WERI-Rb-1 (cell line): Measurements from ENCODE around the gene RNASEH2A.

ENCODE experiments used
- DNase-seq: peaks from one replicate; pipeline ENCODE4 v3.0.0-alpha.2; 2020
- H3K27ac ChIP-seq: fragments of 250-450 bp; sonication (Bioruptor Pico); 2 replicates; pipeline ENCODE4 v1.5.1; 2020; ENCODE audit warnings: mild to moderate bottlenecking, moderate library complexity
- H3K27me3 ChIP-seq: fragments of 250-450 bp; sonication (Bioruptor Pico); 2 replicates; pipeline ENCODE4 v1.5.1; 2021; ENCODE audit warnings: mild to moderate bottlenecking, low read depth, moderate library complexity; ENCODE audit not compliant: insufficient read depth, severe bottlenecking
- H3K36me3 ChIP-seq: fragments of 250-450 bp; sonication (Bioruptor Pico); 2 replicates; pipeline ENCODE4 v1.5.1; 2020; ENCODE audit warnings: mild to moderate bottlenecking, moderate library complexity
- H3K4me3 ChIP-seq: 2 replicates; pipeline ENCODE4 v1.5.1; 2011; ENCODE audit warnings: low read depth, mild to moderate bottlenecking, control low read depth, low read length
- H3K9me3 ChIP-seq: fragments of 250-450 bp; sonication (Bioruptor Pico); 2 replicates; pipeline ENCODE4 v1.5.1; 2021; ENCODE audit warnings: mild to moderate bottlenecking, moderate library complexity; ENCODE audit not compliant: severe bottlenecking
- TF ChIP-seq, protein P1 (sequence below): IDR thresholded peaks from 2 replicates; pipeline ENCODE4 v1.5.1; 2011; ENCODE audit warnings: low read depth, mild to moderate bottlenecking, control low read depth, inconsistent platforms, low read length

RNASEH2A gene

DNA sequence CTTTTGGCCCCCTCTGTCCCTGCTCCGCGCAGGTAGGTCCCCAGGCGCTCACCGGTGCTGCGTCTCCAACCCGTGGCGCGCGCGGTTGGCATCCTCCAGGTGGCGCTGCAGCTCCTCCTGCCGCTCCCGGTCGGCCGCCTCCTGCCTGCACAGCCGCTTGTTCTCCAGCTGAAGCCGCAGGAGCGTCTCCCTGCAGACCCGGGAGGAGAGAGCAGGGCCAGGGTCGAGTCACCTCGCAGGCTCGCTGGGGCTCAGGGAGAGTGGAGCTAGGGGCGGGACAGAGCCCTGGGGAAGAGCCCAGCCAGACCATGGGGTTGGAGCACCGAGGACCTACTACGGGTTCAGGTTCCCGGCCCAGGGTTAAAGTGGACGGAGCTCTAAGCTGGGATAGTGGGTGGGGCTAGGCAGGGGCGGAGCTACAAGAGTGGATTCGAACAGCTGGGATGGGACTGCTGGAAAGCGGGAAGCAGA is 40.3 kb upstream of the RNASEH2A start:
- Histone ChIP-seq H3K27me3 (no peaks in the 10 kb centered on the region), H3K9me3 (no peaks in the 10 kb centered on the region), H3K4me3 (peak overlapping the region; percentile 60), H3K36me3 (peaks cover 46% of the 10 kb centered on the region), H3K27ac (peak overlapping the region; percentile 71)
- TF ChIP-seq, protein P1, sequence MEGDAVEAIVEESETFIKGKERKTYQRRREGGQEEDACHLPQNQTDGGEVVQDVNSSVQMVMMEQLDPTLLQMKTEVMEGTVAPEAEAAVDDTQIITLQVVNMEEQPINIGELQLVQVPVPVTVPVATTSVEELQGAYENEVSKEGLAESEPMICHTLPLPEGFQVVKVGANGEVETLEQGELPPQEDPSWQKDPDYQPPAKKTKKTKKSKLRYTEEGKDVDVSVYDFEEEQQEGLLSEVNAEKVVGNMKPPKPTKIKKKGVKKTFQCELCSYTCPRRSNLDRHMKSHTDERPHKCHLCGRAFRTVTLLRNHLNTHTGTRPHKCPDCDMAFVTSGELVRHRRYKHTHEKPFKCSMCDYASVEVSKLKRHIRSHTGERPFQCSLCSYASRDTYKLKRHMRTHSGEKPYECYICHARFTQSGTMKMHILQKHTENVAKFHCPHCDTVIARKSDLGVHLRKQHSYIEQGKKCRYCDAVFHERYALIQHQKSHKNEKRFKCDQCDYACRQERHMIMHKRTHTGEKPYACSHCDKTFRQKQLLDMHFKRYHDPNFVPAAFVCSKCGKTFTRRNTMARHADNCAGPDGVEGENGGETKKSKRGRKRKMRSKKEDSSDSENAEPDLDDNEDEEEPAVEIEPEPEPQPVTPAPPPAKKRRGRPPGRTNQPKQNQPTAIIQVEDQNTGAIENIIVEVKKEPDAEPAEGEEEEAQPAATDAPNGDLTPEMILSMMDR: peak; percentile 87
- DNase-seq: peak; percentile 92

DNA sequence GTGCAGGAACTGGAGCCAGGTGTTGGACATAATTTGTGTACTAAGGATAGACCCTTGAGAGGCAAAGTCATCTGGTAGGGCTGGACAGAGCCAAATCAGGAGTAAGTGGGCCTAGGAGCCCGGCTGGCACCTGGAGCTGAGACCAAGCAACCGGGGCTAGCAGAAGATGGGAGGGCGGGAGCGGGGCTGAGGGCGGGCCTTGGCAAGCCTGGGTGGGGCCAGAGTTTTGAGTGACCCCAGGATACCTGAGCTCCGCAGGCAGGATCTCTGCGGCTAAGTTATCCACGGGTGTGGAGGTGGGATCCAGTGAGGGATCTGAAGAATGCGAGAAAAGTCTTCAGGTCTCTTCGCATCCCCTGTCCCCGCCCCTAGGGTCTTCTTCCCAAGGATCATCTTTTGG is 39.2 kb upstream of the RNASEH2A start:
- Histone ChIP-seq H3K27ac (no peak overlapping the region), H3K36me3 (peaks cover 46% of the 10 kb centered on the region), H3K9me3 (no peaks in the 10 kb centered on the region), H3K4me3 (no peak overlapping the region), H3K27me3 (no peaks in the 10 kb centered on the region)
- TF ChIP-seq, protein P1: no peak
- DNase-seq: no peak

DNA sequence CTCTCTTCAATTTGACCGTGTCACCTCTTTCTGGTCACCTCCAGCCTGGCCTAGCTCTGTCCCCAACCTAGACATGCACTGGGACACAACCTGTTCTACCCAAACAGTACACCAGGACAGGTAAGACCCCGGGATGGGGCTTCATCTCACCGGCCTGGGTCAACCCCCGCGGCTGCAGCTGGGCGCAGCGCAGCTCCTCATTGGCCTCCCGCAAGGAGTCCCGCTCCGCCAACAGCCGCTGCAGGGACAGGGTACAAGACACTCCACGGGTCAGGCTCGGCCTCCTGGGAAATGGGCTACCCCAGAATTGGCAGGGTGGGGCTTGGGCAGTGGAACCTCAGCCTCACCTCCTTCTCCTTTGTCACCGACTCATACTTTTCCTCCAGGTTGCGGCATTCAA is 38.7 kb upstream of the RNASEH2A start:
- Histone ChIP-seq H3K27me3 (no peaks in the 10 kb centered on the region), H3K36me3 (peaks cover 43% of the 10 kb centered on the region), H3K4me3 (no peak overlapping the region), H3K9me3 (no peaks in the 10 kb centered on the region), H3K27ac (no peak overlapping the region)
- no peak for DNase-seq
- TF ChIP-seq, protein P1: no peak

DNA sequence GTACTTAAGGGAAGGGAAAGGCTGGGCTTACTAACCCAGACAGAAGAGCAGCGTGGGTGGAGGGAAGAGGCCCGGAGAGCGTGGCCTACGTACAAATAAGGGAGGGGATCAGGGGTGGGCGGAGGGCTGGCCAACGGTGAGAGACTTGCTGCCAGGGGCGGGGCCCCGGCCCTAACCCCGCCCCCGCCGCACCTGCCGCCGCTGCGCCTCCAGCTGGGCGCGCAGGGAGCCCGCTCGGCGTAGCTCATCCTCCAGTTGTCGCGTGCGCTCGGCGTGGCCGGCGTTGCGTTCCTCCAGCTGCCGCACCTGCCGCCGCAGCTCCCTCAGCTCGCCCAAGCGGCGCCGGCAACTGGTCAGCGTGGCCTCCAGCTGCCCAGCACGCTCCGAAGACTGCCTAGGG is 36.7 kb upstream of the RNASEH2A start:
- peak; percentile 93 for DNase-seq
- TF ChIP-seq, protein P1: peak; percentile 51

DNA sequence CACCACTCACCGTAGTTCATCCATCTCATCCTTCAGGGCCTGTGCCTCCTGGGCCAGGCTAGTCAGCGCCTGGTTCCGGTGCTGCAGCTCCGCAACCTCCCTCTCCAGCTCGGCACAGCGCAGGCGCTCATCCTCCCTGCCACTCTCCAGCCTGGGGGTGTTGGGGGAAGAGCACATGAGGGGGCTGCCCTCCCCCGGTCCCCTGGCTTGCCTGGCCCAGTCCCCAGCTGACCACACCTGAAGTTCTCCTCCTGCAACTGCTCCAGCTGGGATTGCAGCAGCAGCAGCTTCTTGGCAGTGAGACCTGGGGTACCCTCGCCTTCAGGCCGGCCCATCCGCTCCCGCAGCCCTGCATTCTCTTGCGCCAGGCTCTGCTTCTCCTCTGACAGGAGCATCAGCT is 35.5 kb upstream of the RNASEH2A start:
- H3K9me3 ChIP-seq: no peaks in the 10 kb centered on the region
- H3K36me3 ChIP-seq: peaks cover 25% of the 10 kb centered on the region
- H3K27ac ChIP-seq: no peak overlapping the region
- TF ChIP-seq, protein P1: no peak
- DNase-seq: no peak
- no peak overlapping the region for H3K4me3 ChIP-seq
- no peaks in the 10 kb centered on the region for H3K27me3 ChIP-seq

More for the DNA sequence above, 36.7 kb upstream of the RNASEH2A start:
- H3K36me3 ChIP-seq: peaks cover 35% of the 10 kb centered on the region
- peak overlapping the region; percentile 53 for H3K27ac ChIP-seq
- H3K4me3 ChIP-seq: peak overlapping the region; percentile 31
- H3K27me3 ChIP-seq: no peaks in the 10 kb centered on the region
- no peaks in the 10 kb centered on the region for H3K9me3 ChIP-seq

DNA sequence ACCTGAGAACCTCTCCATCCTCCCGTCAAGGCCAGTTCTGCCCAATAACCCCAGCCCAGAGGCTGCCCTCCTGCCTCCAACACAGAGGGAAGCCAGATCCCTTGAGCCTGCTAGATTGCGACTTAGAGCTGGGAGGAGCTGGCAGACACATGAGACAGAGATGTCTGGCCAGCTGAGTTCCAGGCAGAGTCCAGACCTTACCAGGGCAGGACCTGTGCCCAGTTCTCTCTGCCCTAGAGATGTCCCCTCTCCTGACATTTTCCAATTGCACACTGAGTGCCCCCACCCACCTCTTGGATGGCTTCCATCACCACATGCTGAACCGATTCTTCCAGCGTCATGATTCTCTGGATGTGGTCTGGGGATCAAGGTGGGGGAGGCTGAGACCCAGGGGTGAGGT is 34.1 kb upstream of the RNASEH2A start:
- no peak for DNase-seq
- Histone ChIP-seq H3K27ac (no peak overlapping the region), H3K4me3 (no peak overlapping the region), H3K27me3 (no peaks in the 10 kb centered on the region), H3K9me3 (no peaks in the 10 kb centered on the region), H3K36me3 (peaks cover 19% of the 10 kb centered on the region)
- TF ChIP-seq, protein P1: no peak
